ENCODE measurements around the gene NAP1L4.
"Not testable (repeated sequence)": the region's sequence is repeated elsewhere in the genome, so short reads cannot be mapped to it uniquely, and the experiment has no call there.

Gene NAP1L4

GRCh38 chr11:2921261-2921660 lies 70.9 kb downstream of the NAP1L4 start:
- DNase-seq: no peak

- no peak for DNase-seq
Measured at GRCh38 chr11:2920343-2920742, 71.8 kb downstream of the NAP1L4 start.

- DNase-seq: no peak
Measured at GRCh38 chr11:2919837-2920236, 72.3 kb downstream of the NAP1L4 start.

GRCh38 chr11:2919188-2919587 lies 72.9 kb downstream of the NAP1L4 start:
- no peak for DNase-seq

- no peak for DNase-seq
Measured at GRCh38 chr11:2917842-2918490, 74.2 kb downstream of the NAP1L4 start.

GRCh38 chr11:2916892-2917645 lies 75.1 kb downstream of the NAP1L4 start:
- DNase-seq: no peak

- DNase-seq: no peak
Measured at GRCh38 chr11:2916114-2916891, 75.8 kb downstream of the NAP1L4 start.

GRCh38 chr11:2915473-2915872 lies 76.7 kb downstream of the NAP1L4 start:
- no peak for DNase-seq

- no peak for DNase-seq
Measured at GRCh38 chr11:2914455-2915195, 77.5 kb downstream of the NAP1L4 start.

- no peak for DNase-seq
Measured at GRCh38 chr11:2913776-2914175, 78.4 kb downstream of the NAP1L4 start.

GRCh38 chr11:2913019-2913431 lies 79.1 kb downstream of the NAP1L4 start:
- DNase-seq: no peak

- DNase-seq: no peak
Measured at GRCh38 chr11:2912498-2912897, 79.6 kb downstream of the NAP1L4 start.

- no peak for DNase-seq
Measured at GRCh38 chr11:2911785-2912391, 80.2 kb downstream of the NAP1L4 start.

- DNase-seq: no peak
Measured at GRCh38 chr11:2911088-2911784, 80.9 kb downstream of the NAP1L4 start.

GRCh38 chr11:2910401-2910955 lies 81.7 kb downstream of the NAP1L4 start:
- DNase-seq: no peak

GRCh38 chr11:2909133-2909902 lies 82.8 kb downstream of the NAP1L4 start:
- no peak for DNase-seq

- no peak for DNase-seq
Measured at GRCh38 chr11:2908130-2908529, 84.0 kb downstream of the NAP1L4 start.

- not testable (repeated sequence) for DNase-seq
Measured at GRCh38 chr11:2905299-2905698, 86.8 kb downstream of the NAP1L4 start.

- no peak for DNase-seq
Measured at GRCh38 chr11:2904153-2905052, 87.7 kb downstream of the NAP1L4 start.

- DNase-seq: no peak
Measured at GRCh38 chr11:2903672-2904011, 88.5 kb downstream of the NAP1L4 start.
